ENCODE results near the gene DST.
A peak's percentile ranks its signal among the peaks of the same experiment; 100 is the strongest.

The DST gene

GRCh38 chr6:56660381-56660730, 17.7 kb upstream of the DST start:
- FAIRE-seq, result no peak

GRCh38 chr6:56659721-56660380, 17.2 kb upstream of the DST start:
- FAIRE-seq, result no peak

- FAIRE-seq, result no peak
These were observed 15.6 kb upstream of the DST start for GRCh38 chr6:56658326-56658725.

GRCh38 chr6:56657354-56657753, 14.7 kb upstream of the DST start:
- no peak for FAIRE-seq

GRCh38 chr6:56656466-56656865, 13.8 kb upstream of the DST start:
- FAIRE-seq, result no peak

GRCh38 chr6:56655996-56656395, 13.3 kb upstream of the DST start:
- no peak for FAIRE-seq

- no peak for FAIRE-seq
These were observed 12.6 kb upstream of the DST start for GRCh38 chr6:56655249-56655648.

GRCh38 chr6:56652994-56653393, 10.3 kb upstream of the DST start:
- no peak for FAIRE-seq

GRCh38 chr6:56652231-56652630, 9.5 kb upstream of the DST start:
- no peak for FAIRE-seq

- FAIRE-seq, result no peak
These were observed 7.5 kb upstream of the DST start for GRCh38 chr6:56650191-56650590.

- no peak for FAIRE-seq
These were observed 7.1 kb upstream of the DST start for GRCh38 chr6:56649782-56650181.

GRCh38 chr6:56649053-56649769, 6.5 kb upstream of the DST start:
- no peak for FAIRE-seq

GRCh38 chr6:56647172-56647762, 4.6 kb upstream of the DST start:
- FAIRE-seq, result no peak

- FAIRE-seq, result no peak
These were observed 1.7 kb upstream of the DST start for GRCh38 chr6:56644366-56644765.

- no peak for FAIRE-seq
These were observed 845 bp upstream of the DST start for GRCh38 chr6:56643379-56644089.

- no peak for FAIRE-seq
These were observed 2.3 kb downstream of the DST start for GRCh38 chr6:56640374-56640773.

- FAIRE-seq, result no peak
These were observed 3.9 kb downstream of the DST start for GRCh38 chr6:56638760-56639159.

- peak; percentile 87 for FAIRE-seq
These were observed 5.0 kb downstream of the DST start for GRCh38 chr6:56637640-56638039.

GRCh38 chr6:56628105-56628504, 14.6 kb downstream of the DST start:
- FAIRE-seq, result no peak

- no peak for FAIRE-seq
These were observed 17.3 kb downstream of the DST start for GRCh38 chr6:56625356-56625755.

GRCh38 chr6:56624728-56625069, 18.0 kb downstream of the DST start:
- FAIRE-seq, result no peak

- no peak for FAIRE-seq
These were observed 18.5 kb downstream of the DST start for GRCh38 chr6:56624046-56624727.

GRCh38 chr6:56620229-56620868, 22.3 kb downstream of the DST start:
- FAIRE-seq, result no peak
